K562 (cell line): ENCODE results near the gene TSHR. TPM values are rescaled to one million over a fixed set of nuclear protein-coding genes. Genes with fewer than 3 reads are reported as not detected.

Experiments used
- ATAC-seq: fragments of 200-7000 bp; cut with Tn5 transposase; 3 replicates; pipeline ENCODE4 v1.9.1; 2020; ENCODE audit warnings: moderate library complexity
- BruUV-seq: library from RNA; stranded (reverse); fragments of 400-500 nt; replicated peaks from 2 replicates; lab custom pipeline; 2021; lab: Mats Ljungman, UMichigan
- CTCF ChIA-PET: fragments of 300-600 bp; formaldehyde crosslinking; extraction: SDS; loops from one replicate; lab custom pipeline; 2021; ENCODE audit warnings: low intra/inter-chr PET ratio; lab: Yijun Ruan, JAX
- POLR2A ChIA-PET: fragments of 300-600, 350-650 bp; sonication (Branson Sonifier 250); formaldehyde crosslinking; extraction: SDS; loops from one replicate; lab custom pipeline; 2021; ENCODE audit warnings: antibody characterized with exemption, inconsistent platforms; lab: Yijun Ruan, JAX
- DNase-seq, 4 experiments: peaks; one replicate each; pipeline versions ENCODE4 v3.0.0 to v3.0.0-alpha.2; 2011 to 2018; ENCODE audit warnings: low spot score in 3 of 4, mixed read lengths in 3 of 4; ENCODE audit errors: extremely low read depth in 1 of 4
- FAIRE-seq: peaks from 2 replicates; lab custom pipeline; 2011; peaks lifted over from hg19 to GRCh38; lab: Jason Lieb, UNC
- H2AFZ ChIP-seq: 2 replicates; pipeline ENCODE4 v1.6.0; 2011; ENCODE audit warnings: low read depth, low read length, control low read depth, inconsistent platforms
- H3K27ac ChIP-seq: fragments of 200-600 bp; 3 replicates; pipeline ENCODE4 v1.8.0; 2011; ENCODE audit warnings: low read depth, mild to moderate bottlenecking, control low read depth, inconsistent platforms, low read length, moderate library complexity, mixed read lengths; ENCODE audit errors: extremely low read depth
- H3K27me3 ChIP-seq, 2 experiments: fragments of 300-600 bp in 1 of 2; 2 replicates in 1 of 2; 3 replicates in 1 of 2; pipeline versions ENCODE4 v1.6.0 to v1.8.0; 2011; ENCODE audit warnings: inconsistent platforms in 2 of 2, low read length in 2 of 2, mild to moderate bottlenecking in 1 of 2, mixed read lengths in 1 of 2, moderate library complexity in 1 of 2; ENCODE audit not compliant: control insufficient read depth in 2 of 2, insufficient read depth in 2 of 2
- H3K36me3 ChIP-seq: fragments of 300-600 bp; 3 replicates; pipeline ENCODE4 v1.8.0; 2011; ENCODE audit warnings: mild to moderate bottlenecking, low read length, inconsistent platforms; ENCODE audit not compliant: control insufficient read depth, insufficient read depth
- H3K4me1 ChIP-seq, 2 experiments: fragments of 200-600 bp in 1 of 2; replicated peaks in 1 of 2; 2 replicates in 1 of 2; 3 replicates in 1 of 2; pipeline versions ENCODE4 v1.5.1 to v1.8.0; 2011; ENCODE audit warnings: inconsistent platforms in 2 of 2, low read length in 2 of 2, mild to moderate bottlenecking in 1 of 2, mixed read lengths in 1 of 2, moderate library complexity in 1 of 2; ENCODE audit not compliant: control insufficient read depth in 2 of 2, insufficient read depth in 2 of 2
- H3K4me2 ChIP-seq: 2 replicates; pipeline ENCODE4 v1.6.1; 2011; ENCODE audit warnings: low read length, control low read depth, inconsistent platforms, mixed read lengths; ENCODE audit not compliant: insufficient read depth
- H3K4me3 ChIP-seq: fragments of 200-600 bp; sonication (generic), shearing (Covaris generic); 2 replicates; pipeline ENCODE4 v1.5.1; 2016; ENCODE audit warnings: control low read depth, inconsistent platforms
- H3K79me2 ChIP-seq: fragments of 200-600 bp; 3 replicates; pipeline ENCODE4 v1.8.0; 2011; ENCODE audit warnings: low read length, inconsistent platforms; ENCODE audit not compliant: control insufficient read depth, insufficient read depth
- H3K9ac ChIP-seq, 2 experiments: 2 replicates each; pipeline versions ENCODE4 v1.6.0 to v1.6.1; 2011; ENCODE audit warnings: low read depth in 2 of 2, low read length in 2 of 2, control low read depth in 1 of 2, inconsistent platforms in 1 of 2, mild to moderate bottlenecking in 1 of 2, mixed read lengths in 1 of 2; ENCODE audit not compliant: insufficient read depth in 1 of 2
- H3K9me1 ChIP-seq: one replicate; pipeline ENCODE4 v1.6.0; 2011; ENCODE audit warnings: inconsistent platforms, mild to moderate bottlenecking, low read length, moderate library complexity; ENCODE audit not compliant: control insufficient read depth, insufficient read depth
- H3K9me3 ChIP-seq: replicated peaks from 2 replicates; pipeline ENCODE4 v1.5.1; 2011; ENCODE audit warnings: low read depth, low read length, inconsistent platforms; ENCODE audit not compliant: control insufficient read depth, insufficient read depth
- H4K20me1 ChIP-seq: replicated peaks from 2 replicates; pipeline ENCODE4 v1.6.1; 2011; ENCODE audit warnings: low read length, inconsistent platforms, mixed read lengths; ENCODE audit not compliant: control insufficient read depth, insufficient read depth
- RUNX1 ChIP-seq: sonication (generic); IDR thresholded peaks from 2 replicates; pipeline ENCODE4 v1.6.1; 2016; ENCODE audit warnings: antibody characterized with exemption, low read depth
- TCF3 ChIP-seq: sonication (generic); formaldehyde crosslinking; IDR thresholded peaks from 2 replicates; pipeline ENCODE4 v1.4.0; 2020; ENCODE audit warnings: mild to moderate bottlenecking, missing genetic modification reagents
- ZNF586 ChIP-seq: fragments of 450-650 bp; formaldehyde crosslinking; conservative IDR thresholded peaks from 2 replicates; pipeline ENCODE4 v1.4.0; 2020; ENCODE audit warnings: mild to moderate bottlenecking, moderate library complexity
- ZNF740 ChIP-seq, 3 experiments: fragments of 200-800 bp in 1 of 3; sonication (Bioruptor generic) in 1 of 3; sonication (generic) in 1 of 3; formaldehyde crosslinking in 1 of 3; IDR thresholded peaks; 2 replicates each; pipeline versions ENCODE4 v1.6.1 to v1.8.0; 2016 to 2022; ENCODE audit warnings: mild to moderate bottlenecking in 2 of 3, missing compliant biosample characterization in 2 of 3, missing genetic modification characterization in 2 of 3, missing genetic modification reagents in 1 of 3
- WGBS: fragments of 100-300 bp; shearing (Covaris generic); methylation state at CpG from one replicate; pipeline ENCODE4 v1.1.6; 2016; ENCODE audit warnings: low coverage, mixed read lengths; ENCODE audit not compliant: insufficient coverage; ENCODE audit errors: missing lambda C conversion rate; 5-methylcytosine and 5-hydroxymethylcytosine counted together
- in situ Hi-C: fragments of 300-500 bp; cut with MboI; formaldehyde crosslinking; loops from 4 replicates; pipeline ENCODE4 v1.15.0; 2018; ENCODE audit warnings: inconsistent platforms, mixed read lengths
- intact Hi-C: fragments of 100-400 bp; cut with micrococcal nuclease; formaldehyde crosslinking; loops from 2 replicates; pipeline ENCODE4 v1.14.2; 2022
- polyA plus RNA-seq, 8 experiments: library from polyadenylated mRNA; depleted of rRNA in 4 of 8; stranded (reverse) in 5 of 8; unstranded in 3 of 8; fragments of >200 nt; fragmentation: Nextera tagmentation in 2 of 8; fragmentation: Illumina TruSeq in 1 of 8; extraction: Ambion mirVana in 2 of 8; extraction: Trizol in 1 of 8; gene quantifications; 2 replicates each; pipeline versions ENCODE4 v1.2.1 to v1.2.3, GENCODE V29; 2011 to 2014; ENCODE audit warnings: inconsistent platforms in 1 of 8, missing spikeins in 1 of 8
- total RNA-seq, 7 experiments: library from RNA; depleted of rRNA in 6 of 7; stranded (reverse); fragments of >200 nt in 6 of 7; fragmentation: Illumina TruSeq in 2 of 7; extraction: Trizol in 2 of 7; gene quantifications; 2 replicates each; pipeline versions ENCODE4 v1.2.1 to v1.2.3, GENCODE V29; 2011 to 2021; ENCODE audit warnings: low replicate concordance in 1 of 7
- TF ChIP-seq, protein P1 (sequence below): fragments of 450-650 bp; IDR thresholded peaks from 2 replicates; pipeline ENCODE4 v1.6.1; 2017; ENCODE audit warnings: mild to moderate bottlenecking, moderate library complexity
- TF ChIP-seq, protein P2 (sequence below): sonication (generic); formaldehyde crosslinking; IDR thresholded peaks from 2 replicates; pipeline ENCODE4 v1.9.0; 2022; ENCODE audit warnings: mild to moderate bottlenecking, missing genetic modification reagents

The TSHR gene
- total and polyA plus RNA-seq, 9 of the 15 experiments (the other 6 are each of a cell fraction or from before 2014, with no cell fraction given) = 0.01 to 0.10 TPM; not detected in 7

- no peak for DNase-seq
- WGBS = 13% methylated on average over 1 of the region's 1 CpG
- TF ChIP-seq, protein P1, sequence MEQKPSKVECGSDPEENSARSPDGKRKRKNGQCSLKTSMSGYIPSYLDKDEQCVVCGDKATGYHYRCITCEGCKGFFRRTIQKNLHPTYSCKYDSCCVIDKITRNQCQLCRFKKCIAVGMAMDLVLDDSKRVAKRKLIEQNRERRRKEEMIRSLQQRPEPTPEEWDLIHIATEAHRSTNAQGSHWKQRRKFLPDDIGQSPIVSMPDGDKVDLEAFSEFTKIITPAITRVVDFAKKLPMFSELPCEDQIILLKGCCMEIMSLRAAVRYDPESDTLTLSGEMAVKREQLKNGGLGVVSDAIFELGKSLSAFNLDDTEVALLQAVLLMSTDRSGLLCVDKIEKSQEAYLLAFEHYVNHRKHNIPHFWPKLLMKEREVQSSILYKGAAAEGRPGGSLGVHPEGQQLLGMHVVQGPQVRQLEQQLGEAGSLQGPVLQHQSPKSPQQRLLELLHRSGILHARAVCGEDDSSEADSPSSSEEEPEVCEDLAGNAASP = no peak
- TF ChIP-seq, protein P2, sequence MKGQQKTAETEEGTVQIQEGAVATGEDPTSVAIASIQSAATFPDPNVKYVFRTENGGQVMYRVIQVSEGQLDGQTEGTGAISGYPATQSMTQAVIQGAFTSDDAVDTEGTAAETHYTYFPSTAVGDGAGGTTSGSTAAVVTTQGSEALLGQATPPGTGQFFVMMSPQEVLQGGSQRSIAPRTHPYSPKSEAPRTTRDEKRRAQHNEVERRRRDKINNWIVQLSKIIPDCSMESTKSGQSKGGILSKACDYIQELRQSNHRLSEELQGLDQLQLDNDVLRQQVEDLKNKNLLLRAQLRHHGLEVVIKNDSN = no peak
- no peak for TF ChIP-seq RUNX1
- no peak for TF ChIP-seq ZNF740 (CRISPR knock-in tag; IDR thresholded peaks at IDR 0.05)
- no peak for TF ChIP-seq ZNF740 (tag; IDR thresholded peaks at IDR 0.05)
- TF ChIP-seq ZNF586 (CRISPR knock-in tag) = no peak
- TF ChIP-seq TCF3 (CRISPR knock-in tag) = no peak
- H3K4me3 ChIP-seq = no peak overlapping the region
- no peaks in the 10 kb centered on the region for H4K20me1 ChIP-seq
- CTCF ChIA-PET = no interaction called here
- no peaks in the 10 kb centered on the region for H3K27me3 ChIP-seq
- in situ Hi-C loops (no loop called here), intact Hi-C loops (no loop called here)
- H2AFZ ChIP-seq = no peak overlapping the region
- H3K9me1 ChIP-seq = no peaks in the 10 kb centered on the region
- H3K36me3 ChIP-seq = no peaks in the 10 kb centered on the region; the same call in 2 of the 3 replicates
- no TSS peak for BruUV-seq
- H3K79me2 ChIP-seq = no peaks in the 10 kb centered on the region
- H3K27ac ChIP-seq = no peak overlapping the region
- ATAC-seq = no peak
- POLR2A ChIA-PET = no interaction called here
- no peaks in the 10 kb centered on the region for H3K9me3 ChIP-seq
- no peak for FAIRE-seq
- H3K4me2 ChIP-seq = no peak overlapping the region
- H3K4me1 ChIP-seq = no peaks in the 10 kb centered on the region
- H3K9ac ChIP-seq = no peak overlapping the region
Observed at GRCh38 chr14:80948291-80948690, 7.1 kb upstream of the TSHR start.
